ENCODE results near the gene MBTD1. TPM values are rescaled to one million over a fixed set of nuclear protein-coding genes. Genes with fewer than 3 reads are reported as not detected.
A peak's percentile ranks its signal among the peaks of the same experiment; 100 is the strongest.
"Not testable (repeated sequence)": the region's sequence is repeated elsewhere in the genome, so short reads cannot be mapped to it uniquely, and the experiment has no call there.

Gene MBTD1
- total RNA-seq, 1 donor from 2014 or later, result 41.9 TPM

DNA sequence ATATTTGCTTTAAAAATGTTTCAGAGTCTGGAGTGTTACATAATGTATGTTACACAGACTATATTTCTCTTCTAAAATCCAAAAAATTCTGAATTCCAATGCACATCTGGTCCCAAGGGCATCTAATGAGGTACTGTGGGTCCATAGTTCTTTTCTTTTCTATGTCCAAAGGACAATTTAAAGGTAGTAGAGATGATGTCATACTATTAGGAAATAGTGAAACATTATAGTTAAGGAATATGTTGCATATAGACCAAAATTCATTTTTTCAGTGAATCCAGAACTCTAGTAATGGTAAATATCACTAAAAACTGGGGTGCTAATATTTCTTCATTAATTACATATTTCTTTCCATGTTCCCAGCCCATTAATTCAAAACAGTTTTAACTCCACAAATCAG, 70.7 kb downstream of the MBTD1 start:
- DNase-seq (ENCODE audit: low spot score), result no peak

DNA sequence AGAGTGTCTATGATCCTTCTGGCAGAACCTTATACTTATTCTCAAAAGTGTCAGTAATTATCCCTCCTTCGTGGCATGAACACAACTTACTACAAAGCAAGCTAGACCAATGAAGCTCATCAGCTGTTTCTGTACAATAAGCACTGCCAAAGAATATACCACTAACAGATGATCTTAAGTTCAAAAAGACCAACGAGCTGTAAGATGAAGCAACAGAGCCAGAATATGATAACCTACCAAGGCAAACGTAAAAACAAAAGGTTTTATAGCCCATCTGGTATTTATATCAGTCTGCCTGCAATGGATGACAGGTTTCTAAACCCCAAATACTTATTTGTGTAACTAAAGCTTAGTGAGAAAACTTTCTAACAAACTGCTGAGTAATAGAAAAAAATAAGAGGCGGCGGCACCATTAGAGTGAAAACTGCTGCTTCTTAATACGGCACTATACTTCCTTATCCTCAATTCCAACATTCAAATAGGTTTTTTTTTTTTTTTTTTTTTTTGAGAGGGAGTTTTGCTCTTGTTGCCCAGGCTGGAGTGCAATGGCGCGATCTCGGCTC, 71.5 kb downstream of the MBTD1 start:
- DNase-seq (ENCODE audit: low spot score), result peak; percentile 85

DNA sequence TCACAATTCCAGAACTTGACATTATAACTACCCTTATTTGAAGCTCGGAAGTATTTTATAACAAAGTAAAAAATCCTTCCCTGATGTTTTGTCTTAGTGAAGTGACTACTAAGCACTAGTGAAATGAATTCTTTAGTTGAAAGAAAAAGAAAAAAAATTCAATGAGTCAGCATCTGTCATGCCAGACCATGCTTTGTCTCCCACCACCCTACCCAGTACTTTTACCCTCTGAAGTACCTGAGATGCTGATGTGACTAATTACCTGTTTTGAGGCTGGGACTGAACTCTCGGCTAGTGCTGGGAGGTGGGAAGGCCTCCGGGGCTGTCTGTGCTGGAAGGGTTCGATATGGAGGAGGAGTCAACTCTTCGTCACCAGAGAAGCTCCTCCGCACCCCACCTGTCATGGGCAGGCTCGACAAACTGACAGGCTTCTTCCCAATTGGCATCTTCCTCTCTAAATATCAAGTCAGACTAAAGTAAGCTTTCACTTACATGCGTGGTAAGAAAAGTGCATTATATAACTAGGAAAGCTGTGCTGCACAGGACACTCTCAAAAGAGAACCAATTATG, 74.0 kb downstream of the MBTD1 start:
- DNase-seq (ENCODE audit: low spot score), result no peak

DNA sequence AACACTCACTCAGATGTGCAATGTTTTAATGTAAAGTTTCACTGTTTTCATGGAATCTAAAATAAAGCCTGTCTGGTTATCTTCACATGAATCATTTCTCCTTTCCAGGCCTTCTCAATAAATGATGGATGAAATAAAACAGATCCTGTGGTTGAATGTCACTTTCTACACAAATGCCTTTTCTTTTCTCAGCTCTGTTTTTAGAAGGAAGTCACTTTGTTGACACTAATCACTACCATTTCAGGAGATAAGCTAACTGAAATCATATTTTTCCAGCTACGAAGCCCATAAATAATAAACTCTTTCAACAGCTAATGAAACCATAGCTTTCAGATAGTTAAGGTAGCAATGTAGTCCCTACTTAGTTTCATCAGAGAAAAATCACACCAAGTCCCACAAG, 75.7 kb downstream of the MBTD1 start:
- peak; percentile 63 for DNase-seq (ENCODE audit: low spot score)

DNA sequence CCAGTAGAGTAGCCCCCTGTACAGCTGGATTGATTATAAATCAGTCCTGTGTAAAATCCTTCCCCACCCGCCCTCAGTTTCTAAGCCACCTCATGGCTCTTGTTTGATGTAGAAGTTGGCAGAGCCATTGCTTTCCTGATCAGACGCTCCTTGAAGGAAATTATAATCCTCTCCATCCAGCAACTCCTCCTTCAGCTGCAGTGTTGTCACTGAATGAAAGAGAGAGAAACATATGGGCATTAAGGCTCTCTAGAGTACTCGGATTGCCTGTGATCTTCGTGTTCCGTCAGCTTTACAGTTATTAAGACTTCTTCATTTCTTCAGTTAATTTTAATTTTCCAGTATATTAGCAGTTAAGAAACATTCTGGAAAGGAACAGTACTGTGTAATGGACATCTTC, 79.4 kb downstream of the MBTD1 start:
- peak; percentile 73 for DNase-seq (ENCODE audit: low spot score)

DNA sequence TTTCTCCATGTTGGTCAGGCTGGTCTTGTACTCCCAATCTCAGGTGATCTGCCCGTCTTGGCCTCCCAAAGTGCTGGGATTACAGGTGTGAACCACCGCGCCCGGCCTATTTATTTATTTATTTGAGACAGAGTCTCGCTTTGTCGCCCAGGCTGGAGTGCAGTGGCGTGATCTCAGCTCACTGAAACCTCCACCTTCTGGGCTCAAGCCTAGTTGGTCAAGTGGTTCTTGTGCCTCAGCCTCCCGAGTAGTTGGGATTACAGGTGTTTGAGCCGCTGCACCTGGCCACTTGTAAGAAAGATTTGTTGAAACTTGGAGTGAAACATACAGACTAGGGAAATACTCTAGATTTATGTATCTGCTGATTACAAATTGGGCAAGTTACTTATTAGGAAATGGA, 87.8 kb downstream of the MBTD1 start:
- DNase-seq (ENCODE audit: low spot score), result not testable (repeated sequence)

DNA sequence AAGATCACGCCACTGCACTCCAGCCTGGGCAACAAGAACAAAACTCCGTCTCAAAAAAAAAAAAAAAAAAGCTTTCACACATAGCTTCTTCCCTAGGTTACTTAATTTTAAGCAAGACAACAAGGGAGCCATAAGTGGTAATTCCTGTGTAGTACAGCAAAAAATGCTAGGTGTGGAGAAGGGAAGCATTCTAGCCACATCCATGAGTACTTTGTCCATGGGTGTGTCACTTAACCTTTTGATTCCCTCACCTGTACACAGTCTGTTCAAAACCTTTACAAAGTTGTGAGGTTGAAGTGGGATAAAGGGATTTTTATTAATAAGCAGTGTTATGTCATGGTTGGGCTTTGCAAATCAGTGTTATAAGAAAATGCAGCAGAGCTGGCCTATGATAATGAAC, 89.1 kb downstream of the MBTD1 start:
- DNase-seq (ENCODE audit: low spot score), result no peak

DNA sequence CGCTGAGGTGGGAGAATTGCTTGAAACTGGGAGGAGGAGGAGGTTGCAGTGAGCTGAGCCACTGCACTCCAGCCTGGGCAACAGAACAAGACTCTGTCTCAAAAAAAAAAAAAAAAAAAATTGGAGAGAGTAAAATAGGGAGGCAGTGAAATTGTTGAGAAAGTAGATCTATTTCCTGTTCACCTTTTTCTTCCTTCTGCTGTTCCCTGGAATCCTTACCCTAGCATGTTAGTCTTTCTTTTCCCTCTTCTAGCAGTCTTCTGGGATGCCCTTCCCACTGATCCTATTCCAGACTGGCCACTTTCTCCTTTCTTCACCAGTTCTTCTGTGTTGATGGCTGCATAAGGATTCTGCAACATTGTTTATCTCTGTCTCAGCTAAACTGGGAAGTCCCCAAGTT, 90.5 kb downstream of the MBTD1 start:
- DNase-seq (ENCODE audit: low spot score), result no peak

DNA sequence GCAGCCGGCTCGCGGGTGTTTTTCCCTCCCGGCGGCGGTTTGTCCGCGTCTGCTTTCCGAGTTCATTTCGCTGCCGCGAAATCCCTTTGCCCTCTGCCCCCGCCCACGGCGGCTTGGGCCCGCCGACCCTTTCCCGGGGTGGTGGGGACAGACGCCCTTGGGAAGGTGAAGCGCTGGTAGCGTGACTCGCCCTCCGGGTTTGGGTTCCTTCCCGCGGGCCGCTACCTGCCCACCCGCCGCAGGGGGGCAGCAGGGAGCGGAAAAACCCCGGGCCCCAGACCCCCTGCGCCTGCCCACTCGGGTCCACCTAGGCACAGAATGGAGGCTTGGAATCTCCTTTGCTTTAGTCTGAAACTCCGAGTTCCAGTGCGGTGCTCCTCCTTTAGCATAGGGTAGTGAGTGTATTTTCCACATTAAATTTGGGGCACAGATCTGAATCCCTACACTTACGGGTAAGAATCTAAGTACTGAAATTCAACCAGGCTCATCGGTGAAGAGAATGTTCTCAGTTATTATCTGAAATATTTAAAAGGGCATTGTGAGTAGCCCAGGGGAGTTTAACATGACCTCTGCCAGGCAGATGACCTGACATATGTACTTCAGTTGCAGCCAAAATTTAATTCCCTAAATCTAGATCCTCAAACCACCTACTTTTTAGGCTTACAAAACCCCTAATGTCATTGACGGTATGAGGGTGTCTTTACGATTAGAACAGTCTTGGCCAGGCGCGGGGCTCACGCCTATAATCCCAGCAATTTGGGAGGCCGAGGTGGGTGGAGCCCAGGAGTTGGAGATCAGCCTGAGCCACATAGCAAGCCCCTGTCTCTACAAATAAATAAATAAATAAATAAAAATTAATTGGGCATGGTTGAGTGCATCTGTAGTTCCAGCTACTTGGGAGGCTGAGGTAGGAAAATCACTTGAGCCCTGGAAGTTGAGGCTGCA, 92.6 kb downstream of the MBTD1 start:
- DNase-seq (ENCODE audit: low spot score), result no peak

DNA sequence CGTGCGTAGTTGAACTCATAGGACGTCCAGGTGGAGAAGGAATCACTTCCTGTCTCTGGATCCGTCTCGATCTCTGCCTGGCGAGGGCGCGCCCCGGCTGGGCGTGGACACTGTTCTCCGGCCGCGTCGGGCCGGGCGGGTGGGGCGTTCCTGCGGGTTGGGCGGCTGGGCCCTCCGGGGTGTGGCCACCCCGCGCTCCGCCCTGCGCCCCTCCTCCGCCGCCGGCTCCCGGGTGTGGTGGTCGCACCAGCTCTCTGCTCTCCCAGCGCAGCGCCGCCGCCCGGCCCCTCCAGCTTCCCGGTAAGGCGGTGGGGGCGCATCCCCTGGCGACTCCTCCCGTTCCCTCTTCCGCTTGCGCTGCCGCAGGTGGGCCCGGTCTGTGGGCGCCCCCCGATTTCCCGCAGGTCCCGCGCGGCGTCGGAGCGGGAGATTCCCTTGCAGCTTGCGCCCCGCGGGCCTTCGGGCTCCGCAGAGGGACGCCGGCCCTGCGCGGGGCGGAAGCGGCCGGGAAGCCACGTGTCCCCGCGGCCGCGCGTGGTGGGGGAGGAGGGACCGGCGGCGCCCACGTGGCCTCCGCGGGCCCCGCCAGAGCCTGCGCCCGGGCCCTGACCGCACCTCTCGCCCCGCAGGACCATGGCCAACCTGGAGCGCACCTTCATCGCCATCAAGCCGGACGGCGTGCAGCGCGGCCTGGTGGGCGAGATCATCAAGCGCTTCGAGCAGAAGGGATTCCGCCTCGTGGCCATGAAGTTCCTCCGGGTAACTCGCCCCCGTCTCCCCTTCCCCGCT, 93.5 kb downstream of the MBTD1 start, which contains the start of gene NME2:
Gene NME2 (plus strand): TSS at position 214 of the 789 bp plus-strand sequence. CDS start 420 bp downstream, at position 634.
- peak; percentile 91 for DNase-seq (ENCODE audit: low spot score)

DNA sequence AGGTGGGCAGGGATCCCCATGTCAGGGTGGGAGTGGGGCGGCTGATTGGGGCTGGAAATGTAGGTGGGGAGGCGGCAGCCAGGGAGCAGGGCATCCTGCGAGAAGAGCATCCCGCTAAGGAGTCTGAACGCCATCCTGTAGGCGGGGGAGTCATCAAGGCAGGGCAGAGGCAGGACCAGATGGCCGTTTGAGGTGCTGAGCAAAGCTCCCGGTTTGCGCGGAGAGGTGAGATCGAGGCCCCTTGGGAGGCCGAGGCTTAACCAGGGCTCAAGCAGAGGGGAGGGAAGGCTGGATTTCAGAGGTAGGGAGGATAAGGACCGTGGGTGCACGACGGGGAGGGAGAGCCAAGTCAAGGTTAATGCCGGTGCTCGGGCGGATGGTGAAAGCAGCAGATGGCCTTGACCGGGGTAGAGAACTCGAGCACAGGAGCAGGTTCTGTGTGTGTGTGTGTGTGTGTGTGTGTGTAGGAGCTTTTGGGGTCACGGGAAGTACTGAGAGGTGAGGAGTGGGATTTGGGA, 94.1 kb downstream of the MBTD1 start:
- peak; percentile 44 for DNase-seq (ENCODE audit: low spot score)

DNA sequence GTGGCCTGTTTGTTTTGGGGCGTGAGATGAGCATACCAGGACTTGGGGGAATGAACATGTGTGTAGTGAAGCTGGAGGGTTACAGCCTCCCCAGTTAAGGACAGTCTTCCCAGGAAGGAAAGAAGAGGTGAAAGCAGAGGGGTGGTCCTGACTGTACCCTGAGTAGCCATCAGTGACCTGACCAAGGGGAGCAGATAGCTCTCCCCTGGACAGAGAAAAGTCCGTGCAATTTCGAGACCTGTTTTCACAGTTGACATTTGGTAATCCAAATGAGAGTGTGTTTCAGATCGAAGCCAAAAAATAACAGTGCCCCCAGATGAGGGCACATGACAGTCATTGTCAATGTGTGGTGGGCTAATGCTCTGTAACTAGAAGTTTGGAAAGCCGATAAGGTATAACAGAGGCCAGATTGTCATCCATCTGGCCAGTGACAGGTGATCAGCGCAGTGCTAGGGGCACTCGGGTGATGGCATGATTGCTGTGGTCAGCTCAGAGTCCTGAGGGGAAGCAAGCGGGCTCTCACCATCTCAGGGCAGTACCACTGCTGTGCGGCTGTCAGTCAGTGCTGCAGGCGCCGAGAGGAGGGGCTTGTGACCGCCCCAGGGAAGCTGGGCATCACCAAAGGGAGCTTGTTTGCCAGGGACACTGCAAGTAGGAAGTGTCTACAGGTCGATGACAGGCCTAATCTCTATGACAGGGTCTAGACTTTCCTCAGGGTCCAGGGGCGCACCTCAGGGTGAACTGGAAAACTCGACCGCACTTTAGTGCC, 94.8 kb downstream of the MBTD1 start:
- no peak for DNase-seq (ENCODE audit: low spot score)

DNA sequence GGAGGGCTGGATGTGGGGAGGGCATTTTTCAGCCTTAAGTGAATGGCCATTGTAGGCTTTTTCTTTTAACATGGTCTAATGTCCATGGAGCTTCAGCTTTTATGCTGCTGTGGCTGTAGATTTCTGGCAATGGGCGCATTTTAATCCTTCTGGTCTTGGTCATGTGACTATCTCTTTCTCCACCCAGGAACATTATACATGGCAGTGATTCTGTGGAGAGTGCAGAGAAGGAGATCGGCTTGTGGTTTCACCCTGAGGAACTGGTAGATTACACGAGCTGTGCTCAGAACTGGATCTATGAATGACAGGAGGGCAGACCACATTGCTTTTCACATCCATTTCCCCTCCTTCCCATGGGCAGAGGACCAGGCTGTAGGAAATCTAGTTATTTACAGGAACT, 98.3 kb downstream of the MBTD1 start:
- no peak for DNase-seq (ENCODE audit: low spot score)

DNA sequence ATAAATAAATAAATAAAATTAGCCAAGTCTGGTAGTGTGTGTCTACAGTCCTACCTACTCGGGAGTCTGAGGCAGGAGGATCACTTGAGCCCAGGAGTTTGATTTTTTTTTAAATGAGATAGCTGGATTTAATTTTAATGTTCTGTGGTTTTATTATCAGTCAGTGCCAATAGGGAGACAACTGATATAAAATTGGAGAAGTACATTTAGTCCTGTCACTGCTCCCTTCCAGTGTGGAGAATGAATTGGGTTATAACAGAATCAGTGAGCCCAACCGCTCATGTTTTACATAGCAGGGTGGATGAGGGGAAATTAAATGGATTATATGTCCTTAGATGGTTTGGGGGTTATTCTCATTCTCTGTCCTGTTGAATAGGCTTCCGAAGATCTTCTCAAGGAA, 100.2 kb downstream of the MBTD1 start:
- no peak for DNase-seq (ENCODE audit: low spot score)

DNA sequence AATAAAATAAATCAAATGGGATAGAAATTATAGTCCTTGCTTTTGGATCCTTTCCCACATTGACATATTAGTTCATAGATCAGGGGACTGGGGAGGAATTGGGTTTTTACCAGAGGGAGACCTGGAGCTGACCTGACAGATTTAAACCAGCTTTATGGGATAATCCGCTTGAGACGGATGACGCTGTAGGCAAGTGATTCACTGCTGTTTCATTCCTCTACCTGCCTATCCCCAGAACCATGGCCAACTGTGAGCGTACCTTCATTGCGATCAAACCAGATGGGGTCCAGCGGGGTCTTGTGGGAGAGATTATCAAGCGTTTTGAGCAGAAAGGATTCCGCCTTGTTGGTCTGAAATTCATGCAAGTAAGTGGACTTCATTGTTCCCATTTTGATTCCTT, 104.4 kb downstream of the MBTD1 start:
- DNase-seq (ENCODE audit: low spot score), result no peak

DNA sequence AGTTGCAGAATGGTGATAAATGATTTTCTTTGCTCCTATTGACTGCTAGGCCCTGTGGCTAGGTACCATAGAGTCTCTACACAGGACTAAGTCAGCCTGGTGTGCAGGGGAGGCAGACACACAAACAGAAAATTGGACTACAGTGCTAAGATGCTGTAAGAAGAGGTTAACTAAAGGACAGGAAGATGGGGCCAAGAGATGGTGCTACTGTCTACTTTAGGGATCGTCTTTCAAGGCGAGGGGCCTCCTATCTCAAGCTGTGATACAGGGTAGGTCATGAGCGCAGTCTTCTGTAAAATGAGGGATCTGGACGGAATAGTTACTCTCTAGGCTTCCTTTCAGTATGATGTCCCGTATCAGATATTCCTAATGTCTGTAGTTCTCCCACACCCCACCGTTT, 105.7 kb downstream of the MBTD1 start:
- peak; percentile 32 for DNase-seq (ENCODE audit: low spot score)

DNA sequence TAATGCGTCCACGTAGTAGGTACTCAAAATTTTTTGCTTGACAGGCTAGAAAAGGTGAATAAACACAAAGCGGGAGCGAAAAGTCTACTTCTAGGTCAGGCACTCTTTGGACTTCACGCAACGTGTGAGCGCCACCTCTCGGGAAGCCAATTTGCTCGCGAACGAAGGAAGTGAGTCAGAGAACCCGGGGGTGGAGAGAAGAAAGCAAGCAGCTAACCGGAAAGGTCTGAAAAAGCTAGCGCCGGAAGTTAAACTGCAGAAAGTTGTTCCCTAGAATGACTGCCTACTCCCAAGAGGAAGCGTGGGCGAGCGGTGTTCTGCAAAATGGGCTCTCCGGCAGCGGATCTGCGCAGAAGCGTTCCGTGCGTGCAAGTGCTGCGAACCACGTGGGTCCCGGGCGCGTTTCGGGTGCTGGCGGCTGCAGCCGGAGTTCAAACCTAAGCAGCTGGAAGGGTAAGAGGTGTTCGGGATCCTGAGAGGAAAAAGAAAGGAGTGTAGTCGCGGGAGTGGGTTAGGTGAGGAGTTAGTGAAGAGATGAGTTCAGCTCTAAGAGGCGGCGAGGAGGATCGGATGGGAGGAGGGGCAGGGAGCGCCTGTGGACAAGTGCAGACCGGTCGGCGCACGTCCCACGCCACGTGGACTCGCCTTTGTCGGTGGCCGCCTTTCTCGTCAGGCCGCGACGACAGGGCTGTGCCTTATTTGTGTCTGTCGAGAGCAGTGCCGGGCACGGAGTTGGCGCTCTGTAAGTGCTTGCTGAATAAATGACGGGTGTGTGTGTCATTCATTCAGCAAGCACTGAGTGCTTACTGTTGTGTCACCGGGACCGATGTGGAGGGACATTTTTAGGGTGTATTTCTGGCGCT, 106.4 kb downstream of the MBTD1 start, which contains the start of gene NME1:
Gene NME1 (plus strand): TSS at position 350 of the 863 bp plus-strand sequence. CDS start 2,096 bp downstream, outside the sequence.
- DNase-seq (ENCODE audit: low spot score), result peak; percentile 100

DNA sequence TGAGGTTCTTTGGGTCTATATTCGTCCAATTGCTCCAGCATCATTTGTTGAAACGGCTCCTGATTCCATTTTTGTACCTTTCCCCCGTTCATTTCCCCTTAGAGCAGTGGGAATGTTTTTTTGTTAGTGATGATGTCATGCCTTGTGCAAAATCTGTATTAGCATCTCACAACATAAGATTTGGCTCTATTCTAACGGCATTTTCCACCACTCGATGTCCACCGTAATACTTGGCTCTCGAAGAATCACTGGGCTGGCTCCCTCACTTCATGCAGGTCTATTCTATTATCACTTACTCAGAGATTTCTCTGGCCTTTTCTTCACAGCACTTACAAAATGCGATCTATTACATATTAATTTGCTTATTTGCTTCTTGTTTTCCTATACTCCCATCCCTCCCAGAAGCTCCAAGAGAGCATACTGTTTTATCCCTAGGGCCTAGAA, 107.1 kb downstream of the MBTD1 start:
- no peak for DNase-seq (ENCODE audit: low spot score)

DNA sequence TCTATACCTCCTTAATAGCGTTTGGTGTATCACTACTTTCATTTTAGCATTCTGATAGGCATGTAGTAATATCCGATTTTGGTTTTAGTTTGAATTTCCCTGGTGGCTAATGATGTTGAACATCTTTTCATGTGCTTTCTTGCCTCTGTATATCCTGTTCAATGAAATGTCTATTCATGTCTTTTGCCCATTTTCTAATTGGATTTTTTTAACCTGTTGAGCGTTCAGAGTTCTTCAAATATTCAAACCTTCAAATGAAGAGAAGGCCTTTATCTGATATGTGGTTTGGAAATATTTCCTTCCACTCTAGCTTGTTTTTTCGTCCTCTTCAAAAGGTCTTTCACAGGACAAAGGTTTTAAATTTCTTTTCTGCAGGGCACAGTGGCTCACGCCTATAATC, 108.9 kb downstream of the MBTD1 start:
- DNase-seq (ENCODE audit: low spot score), result no peak

DNA sequence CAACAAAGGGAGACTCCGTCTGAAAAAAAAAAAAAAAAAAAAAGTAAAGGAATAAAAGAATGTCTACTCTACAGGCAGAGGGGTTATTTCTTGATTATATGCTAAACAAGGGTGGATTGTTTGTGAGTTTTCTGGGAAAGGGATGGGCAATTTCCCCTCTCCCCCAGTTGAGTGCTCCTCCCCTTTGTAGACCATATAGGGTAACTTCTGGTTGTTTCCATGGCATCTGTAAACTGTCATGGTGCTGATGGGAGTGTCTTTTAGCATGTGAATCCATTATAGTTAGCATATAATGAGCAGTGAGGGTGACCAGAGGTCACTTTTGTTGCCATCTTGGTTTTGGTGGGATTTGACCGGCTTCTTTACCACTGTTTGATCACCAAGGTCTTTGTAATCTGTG, 110.7 kb downstream of the MBTD1 start:
- no peak for DNase-seq (ENCODE audit: low spot score)
